K562 (cell line): ENCODE data around the gene NRSN2. TPM values are rescaled to one million over a fixed set of nuclear protein-coding genes. Genes with fewer than 3 reads are reported as not detected.

Experiments
- ATAC-seq: fragments of 200-7000 bp; cut with Tn5 transposase; 3 replicates; pipeline ENCODE4 v1.9.1; 2020; ENCODE audit warnings: moderate library complexity
- BruUV-seq: library from RNA; stranded (reverse); fragments of 400-500 nt; replicated peaks from 2 replicates; lab custom pipeline; 2021; lab: Mats Ljungman, UMichigan
- CTCF ChIA-PET: fragments of 300-600 bp; formaldehyde crosslinking; extraction: SDS; loops from one replicate; lab custom pipeline; 2021; ENCODE audit warnings: low intra/inter-chr PET ratio; lab: Yijun Ruan, JAX
- POLR2A ChIA-PET: fragments of 300-600, 350-650 bp; sonication (Branson Sonifier 250); formaldehyde crosslinking; extraction: SDS; loops from one replicate; lab custom pipeline; 2021; ENCODE audit warnings: antibody characterized with exemption, inconsistent platforms; lab: Yijun Ruan, JAX
- DNase-seq, 4 experiments: peaks; one replicate each; pipeline versions ENCODE4 v3.0.0 to v3.0.0-alpha.2; 2011 to 2018; ENCODE audit warnings: low spot score in 3 of 4, mixed read lengths in 3 of 4; ENCODE audit errors: extremely low read depth in 1 of 4
- FAIRE-seq: peaks from 2 replicates; lab custom pipeline; 2011; peaks lifted over from hg19 to GRCh38; lab: Jason Lieb, UNC
- H2AFZ ChIP-seq: 2 replicates; pipeline ENCODE4 v1.6.0; 2011; ENCODE audit warnings: low read depth, low read length, control low read depth, inconsistent platforms
- H3K27ac ChIP-seq: fragments of 200-600 bp; 3 replicates; pipeline ENCODE4 v1.8.0; 2011; ENCODE audit warnings: low read depth, mild to moderate bottlenecking, control low read depth, inconsistent platforms, low read length, moderate library complexity, mixed read lengths; ENCODE audit errors: extremely low read depth
- H3K27me3 ChIP-seq, 2 experiments: fragments of 300-600 bp in 1 of 2; 2 replicates in 1 of 2; 3 replicates in 1 of 2; pipeline versions ENCODE4 v1.6.0 to v1.8.0; 2011; ENCODE audit warnings: inconsistent platforms in 2 of 2, low read length in 2 of 2, mild to moderate bottlenecking in 1 of 2, mixed read lengths in 1 of 2, moderate library complexity in 1 of 2; ENCODE audit not compliant: control insufficient read depth in 2 of 2, insufficient read depth in 2 of 2
- H3K36me3 ChIP-seq: fragments of 300-600 bp; 3 replicates; pipeline ENCODE4 v1.8.0; 2011; ENCODE audit warnings: mild to moderate bottlenecking, low read length, inconsistent platforms; ENCODE audit not compliant: control insufficient read depth, insufficient read depth
- H3K4me1 ChIP-seq, 2 experiments: fragments of 200-600 bp in 1 of 2; replicated peaks in 1 of 2; 2 replicates in 1 of 2; 3 replicates in 1 of 2; pipeline versions ENCODE4 v1.5.1 to v1.8.0; 2011; ENCODE audit warnings: inconsistent platforms in 2 of 2, low read length in 2 of 2, mild to moderate bottlenecking in 1 of 2, mixed read lengths in 1 of 2, moderate library complexity in 1 of 2; ENCODE audit not compliant: control insufficient read depth in 2 of 2, insufficient read depth in 2 of 2
- H3K4me2 ChIP-seq: 2 replicates; pipeline ENCODE4 v1.6.1; 2011; ENCODE audit warnings: low read length, control low read depth, inconsistent platforms, mixed read lengths; ENCODE audit not compliant: insufficient read depth
- H3K4me3 ChIP-seq: fragments of 200-600 bp; sonication (generic), shearing (Covaris generic); 2 replicates; pipeline ENCODE4 v1.5.1; 2016; ENCODE audit warnings: control low read depth, inconsistent platforms
- H3K79me2 ChIP-seq: fragments of 200-600 bp; 3 replicates; pipeline ENCODE4 v1.8.0; 2011; ENCODE audit warnings: low read length, inconsistent platforms; ENCODE audit not compliant: control insufficient read depth, insufficient read depth
- H3K9ac ChIP-seq, 2 experiments: 2 replicates each; pipeline versions ENCODE4 v1.6.0 to v1.6.1; 2011; ENCODE audit warnings: low read depth in 2 of 2, low read length in 2 of 2, control low read depth in 1 of 2, inconsistent platforms in 1 of 2, mild to moderate bottlenecking in 1 of 2, mixed read lengths in 1 of 2; ENCODE audit not compliant: insufficient read depth in 1 of 2
- H3K9me1 ChIP-seq: one replicate; pipeline ENCODE4 v1.6.0; 2011; ENCODE audit warnings: inconsistent platforms, mild to moderate bottlenecking, low read length, moderate library complexity; ENCODE audit not compliant: control insufficient read depth, insufficient read depth
- H3K9me3 ChIP-seq: replicated peaks from 2 replicates; pipeline ENCODE4 v1.5.1; 2011; ENCODE audit warnings: low read depth, low read length, inconsistent platforms; ENCODE audit not compliant: control insufficient read depth, insufficient read depth
- H4K20me1 ChIP-seq: replicated peaks from 2 replicates; pipeline ENCODE4 v1.6.1; 2011; ENCODE audit warnings: low read length, inconsistent platforms, mixed read lengths; ENCODE audit not compliant: control insufficient read depth, insufficient read depth
- JUND ChIP-seq, 2 experiments: IDR thresholded peaks; 2 replicates in 1 of 2; 3 replicates in 1 of 2; pipeline ENCODE4 v1.6.1; 2011; ENCODE audit warnings: borderline replicate concordance in 2 of 2, low read depth in 2 of 2, low read length in 2 of 2, improper control_type of control experiment in 1 of 2, missing biosample characterization in 1 of 2, missing genetic modification characterization in 1 of 2, missing genetic modification reagents in 1 of 2
- NR4A1 ChIP-seq, 2 experiments: fragments of 250-450 bp in 1 of 2; fragments of 450-650 bp in 1 of 2; sonication (Bioruptor Pico) in 1 of 2; IDR thresholded peaks; 2 replicates each; pipeline versions ENCODE4 v1.4.0 to v1.6.1; 2016 to 2020; ENCODE audit warnings: mild to moderate bottlenecking in 2 of 2, missing compliant biosample characterization in 1 of 2, missing genetic modification characterization in 1 of 2, moderate library complexity in 1 of 2
- REST ChIP-seq, 2 experiments: fragments of 450-650 bp; formaldehyde crosslinking in 1 of 2; IDR thresholded peaks; 2 replicates each; pipeline versions ENCODE4 v1.4.0 to v1.6.1; 2014 to 2020; ENCODE audit warnings: mild to moderate bottlenecking in 2 of 2, borderline replicate concordance in 1 of 2, low read depth in 1 of 2
- TRIM28 ChIP-seq: fragments of 450-650 bp; IDR thresholded peaks from 2 replicates; pipeline ENCODE4 v1.6.1; 2017
- ZNF217 ChIP-seq: sonication (generic); formaldehyde crosslinking; IDR thresholded peaks from 2 replicates; pipeline ENCODE4 v1.8.0; 2022; ENCODE audit warnings: mild to moderate bottlenecking, missing genetic modification reagents
- ZNF395 ChIP-seq: fragments of 200-800 bp; sonication (Bioruptor generic); IDR thresholded peaks from 2 replicates; pipeline ENCODE4 v1.6.1; 2017; ENCODE audit warnings: missing genetic modification characterization, missing compliant biosample characterization
- ZNF766 ChIP-seq: fragments of 200-800 bp; sonication (Bioruptor generic); conservative IDR thresholded peaks from 2 replicates; pipeline ENCODE4 v1.6.1; 2016; ENCODE audit warnings: missing genetic modification characterization, missing compliant biosample characterization
- WGBS: fragments of 100-300 bp; shearing (Covaris generic); methylation state at CpG from one replicate; pipeline ENCODE4 v1.1.6; 2016; ENCODE audit warnings: low coverage, mixed read lengths; ENCODE audit not compliant: insufficient coverage; ENCODE audit errors: missing lambda C conversion rate; 5-methylcytosine and 5-hydroxymethylcytosine counted together
- in situ Hi-C: fragments of 300-500 bp; cut with MboI; formaldehyde crosslinking; loops from 4 replicates; pipeline ENCODE4 v1.15.0; 2018; ENCODE audit warnings: inconsistent platforms, mixed read lengths
- intact Hi-C: fragments of 100-400 bp; cut with micrococcal nuclease; formaldehyde crosslinking; loops from 2 replicates; pipeline ENCODE4 v1.14.2; 2022
- polyA plus RNA-seq, 8 experiments: library from polyadenylated mRNA; depleted of rRNA in 4 of 8; stranded (reverse) in 5 of 8; unstranded in 3 of 8; fragments of >200 nt; fragmentation: Nextera tagmentation in 2 of 8; fragmentation: Illumina TruSeq in 1 of 8; extraction: Ambion mirVana in 2 of 8; extraction: Trizol in 1 of 8; gene quantifications; 2 replicates each; pipeline versions ENCODE4 v1.2.1 to v1.2.3, GENCODE V29; 2011 to 2014; ENCODE audit warnings: inconsistent platforms in 1 of 8, missing spikeins in 1 of 8
- total RNA-seq, 7 experiments: library from RNA; depleted of rRNA in 6 of 7; stranded (reverse); fragments of >200 nt in 6 of 7; fragmentation: Illumina TruSeq in 2 of 7; extraction: Trizol in 2 of 7; gene quantifications; 2 replicates each; pipeline versions ENCODE4 v1.2.1 to v1.2.3, GENCODE V29; 2011 to 2021; ENCODE audit warnings: low replicate concordance in 1 of 7

Gene NRSN2
- total and polyA plus RNA-seq, 9 of the 15 experiments (the other 6 are each of a cell fraction or from before 2014, with no cell fraction given): 7.5 to 29.7 (median 11.1) TPM

GRCh38 chr20:370151-370600 is 23.3 kb downstream of the NRSN2 start (continued):
- TF ChIP-seq JUND (IDR thresholded peaks at IDR 0.05; ENCODE audit: borderline replicate concordance, low read depth, low read length): no peak
- no peak for TF ChIP-seq JUND (tag; IDR thresholded peaks at IDR 0.05; ENCODE audit: borderline replicate concordance, low read depth, low read length)
- peak; percentile 12; the same call in 1 of the 2 replicates for TF ChIP-seq ZNF395 (CRISPR knock-in tag)

- intact Hi-C loops: loop anchor here (1.0 kb wide), 1 partner anchor 9 kb away; the partner anchor contains the start of gene TRIB3
- Histone ChIP-seq H3K9ac (peak overlapping the region; percentile 87 to 96; a peak in 3 of 4 replicates), H3K79me2 (peaks cover 5% of the 10 kb centered on the region; the same call in 2 of the 3 replicates), H4K20me1 (no peaks in the 10 kb centered on the region), H3K4me3 (no peak overlapping the region), H2AFZ (peak overlapping the region; percentile 75), H3K36me3 (no peaks in the 10 kb centered on the region; the same call in 2 of the 3 replicates), H3K4me1 (peaks cover 59 to 79% of the 10 kb centered on the region in 2 experiments), H3K9me3 (no peaks in the 10 kb centered on the region), H3K27me3 (no peaks in the 10 kb centered on the region), H3K4me2 (peak overlapping the region; percentile 77), H3K9me1 (no peaks in the 10 kb centered on the region), H3K27ac (peak overlapping the region; percentile 99)
- CTCF ChIA-PET: no interaction called here
- in situ Hi-C loops: no loop called here
- FAIRE-seq (no peak), DNase-seq (peak; percentile 55 to 82 (median 62)), ATAC-seq (peak; percentile 56)
- BruUV-seq: TSS peak; percentile 90
- 17% methylated on average over 6 of the region's 7 CpGs for WGBS
- POLR2A ChIA-PET: interaction anchor here (0.7 to 7.5 kb wide), 14 partner anchors 9 to 160 kb away, joined by 3 to 100 read pairs (median 4); partner anchors contain the start of genes NRSN2 and TRIB3
- TF ChIP-seq NR4A1 (CRISPR knock-in tag; IDR thresholded peaks at IDR 0.05) (no peak), NR4A1 (tag; IDR thresholded peaks at IDR 0.05) (peak; percentile 89), ZNF766 (CRISPR knock-in tag) (peak; percentile 37; the same call in 1 of the 2 replicates), ZNF217 (CRISPR knock-in tag) (no peak), TRIM28 (no peak), REST (IDR thresholded peaks at IDR 0.05; ENCODE audit: borderline replicate concordance) (no peak), REST (CRISPR knock-in tag; IDR thresholded peaks at IDR 0.05; ENCODE audit: low read depth) (no peak)
These were observed 24.3 kb downstream of the NRSN2 start for GRCh38 chr20:370977-371754.
